HepG2 (cell line): ENCODE measurements around the gene SMARCD1. TPM values are rescaled to one million over a fixed set of nuclear protein-coding genes. Genes with fewer than 3 reads are reported as not detected.
A peak's percentile ranks its signal among the peaks of the same experiment; 100 is the strongest.

Source experiments
- CEBPB ChIP-seq: IDR thresholded peaks from 2 replicates; pipeline ENCODE4 v1.6.1; 2011; ENCODE audit warnings: low read depth, low read length, improper control_type of control experiment, borderline replicate concordance
- CSRNP2 ChIP-seq: sonication (generic); formaldehyde crosslinking; conservative IDR thresholded peaks from 2 replicates; pipeline ENCODE4 v1.8.0; 2022; ENCODE audit warnings: low read depth, missing genetic modification reagents
- HDAC2 ChIP-seq: sonication (generic); formaldehyde crosslinking; IDR thresholded peaks from 2 replicates; pipeline ENCODE4 v1.4.0; 2020; ENCODE audit warnings: missing genetic modification reagents
- IKZF1 ChIP-seq: fragments of 450-650 bp; IDR thresholded peaks from 2 replicates; pipeline ENCODE4 v1.7.1; 2016
- MTA1 ChIP-seq: sonication (generic); formaldehyde crosslinking; IDR thresholded peaks from 2 replicates; pipeline ENCODE4 v1.4.0; 2020; ENCODE audit warnings: missing genetic modification reagents, mild to moderate bottlenecking, borderline replicate concordance
- MXI1 ChIP-seq: IDR thresholded peaks from 3 replicates; pipeline ENCODE4 v1.6.1; 2012; ENCODE audit warnings: low read depth, low read length, inconsistent platforms, borderline replicate concordance
- PBX3 ChIP-seq: sonication (generic); formaldehyde crosslinking; IDR thresholded peaks from 2 replicates; pipeline ENCODE4 v1.8.1; 2023; ENCODE audit warnings: missing genetic modification reagents, inconsistent platforms, borderline replicate concordance
- PITX1 ChIP-seq: sonication (generic); formaldehyde crosslinking; IDR thresholded peaks from 2 replicates; pipeline ENCODE4 v1.5.1; 2020; ENCODE audit warnings: mild to moderate bottlenecking, missing genetic modification reagents
- RAD51 ChIP-seq: fragments of 450-650 bp; IDR thresholded peaks from 2 replicates; pipeline ENCODE4 v1.6.1; 2016; ENCODE audit warnings: borderline replicate concordance
- SIX1 ChIP-seq: sonication (generic); formaldehyde crosslinking; IDR thresholded peaks from 2 replicates; pipeline ENCODE4 v1.4.0; 2020; ENCODE audit warnings: missing genetic modification reagents, borderline replicate concordance
- SRSF9 ChIP-seq: fragments of 200-400 bp; formaldehyde crosslinking; IDR thresholded peaks from 2 replicates; pipeline ENCODE4 v1.6.1; 2018; ENCODE audit warnings: borderline replicate concordance, mild to moderate bottlenecking, low read depth, low read length; ENCODE audit not compliant: insufficient read depth, poor library complexity, severe bottlenecking
- SRY ChIP-seq: sonication (generic); formaldehyde crosslinking; IDR thresholded peaks from 2 replicates; pipeline ENCODE4 v1.8.0; 2022; ENCODE audit warnings: mild to moderate bottlenecking, missing genetic modification reagents
- TGIF2 ChIP-seq: IDR thresholded peaks from 2 replicates; pipeline ENCODE4 v1.6.1; 2016; ENCODE audit warnings: control low read depth, missing compliant biosample characterization
- ZFP91 ChIP-seq: sonication (generic); formaldehyde crosslinking; IDR thresholded peaks from 2 replicates; pipeline ENCODE4 v1.9.0; 2022; ENCODE audit warnings: missing genetic modification reagents, mild to moderate bottlenecking, borderline replicate concordance
- ZHX1 ChIP-seq: sonication (generic); formaldehyde crosslinking; IDR thresholded peaks from 2 replicates; pipeline ENCODE4 v1.8.1; 2022; ENCODE audit warnings: low read depth, mild to moderate bottlenecking, missing genetic modification reagents
- ZNF296 ChIP-seq: sonication (generic); formaldehyde crosslinking; conservative IDR thresholded peaks from 2 replicates; pipeline ENCODE4 v1.5.0; 2020; ENCODE audit warnings: mild to moderate bottlenecking, missing genetic modification reagents
- ZNF557 ChIP-seq: sonication (generic); formaldehyde crosslinking; IDR thresholded peaks from 2 replicates; pipeline ENCODE4 v1.4.0; 2020; ENCODE audit warnings: missing genetic modification reagents
- ZNF569 ChIP-seq: sonication (generic); formaldehyde crosslinking; IDR thresholded peaks from 2 replicates; pipeline ENCODE4 v1.5.0; 2020; ENCODE audit warnings: mild to moderate bottlenecking, missing genetic modification reagents, moderate library complexity, borderline replicate concordance
- ZNF878 ChIP-seq: sonication (generic); formaldehyde crosslinking; IDR thresholded peaks from 2 replicates; pipeline ENCODE4 v1.8.1; 2023; ENCODE audit warnings: mild to moderate bottlenecking, missing genetic modification reagents, moderate library complexity
- polyA plus RNA-seq, 8 experiments: library from polyadenylated mRNA; depleted of rRNA in 3 of 8; stranded (reverse) in 7 of 8; unstranded in 1 of 8; fragments of >200 nt; fragmentation: Illumina TruSeq in 4 of 8; extraction: Trizol in 4 of 8; gene quantifications; 2 replicates each; pipeline versions ENCODE4 v1.2.1 to v1.2.3, GENCODE V29; 2011 to 2016; ENCODE audit warnings: low read depth in 4 of 8, missing spikeins in 1 of 8, mixed read lengths in 1 of 8; ENCODE audit not compliant: insufficient read depth in 1 of 8
- total RNA-seq, 5 experiments: library from RNA; depleted of rRNA; stranded (reverse); fragments of >200 nt; fragmentation: Illumina TruSeq; extraction: Trizol; gene quantifications; 2 replicates each; pipeline ENCODE4 v1.2.3, GENCODE V29; 2016; ENCODE audit warnings: low read depth in 1 of 5
- TF ChIP-seq, protein P1 (sequence below): sonication (generic); formaldehyde crosslinking; IDR thresholded peaks from 2 replicates; pipeline ENCODE4 v1.8.0; 2022; ENCODE audit warnings: missing genetic modification reagents, mild to moderate bottlenecking, borderline replicate concordance

The SMARCD1 gene
- total and polyA plus RNA-seq, 2 of the 13 experiments (the other 11 are each of a cell fraction or from before 2014, with no cell fraction given), result 51.7 to 54.6 TPM

GRCh38 chr12:50111693-50112455 is 26.7 kb downstream of the SMARCD1 start, which contains the start of gene COX14 (continued):
- no peak for TF ChIP-seq PBX3 (CRISPR knock-in tag)
- TF ChIP-seq MTA1 (CRISPR knock-in tag), result peak; percentile 59; the same call in 1 of the 2 replicates
- no peak for TF ChIP-seq ZNF878 (CRISPR knock-in tag)
- TF ChIP-seq CSRNP2 (CRISPR knock-in tag), result no peak
- TF ChIP-seq CEBPB, result 0 out of 2 replicates have a peak, but pooled peaks have one; percentile 1
- no peak for TF ChIP-seq SIX1
- TF ChIP-seq ZNF569 (CRISPR knock-in tag), result no peak
- TF ChIP-seq PITX1 (CRISPR knock-in tag), result peak; percentile 74; the same call in 1 of the 2 replicates
- TF ChIP-seq MXI1, result peak; percentile 89; the same call in 2 of the 3 replicates
- no peak for TF ChIP-seq SRSF9
- TF ChIP-seq ZFP91, result peak; percentile 91
- TF ChIP-seq RAD51, result peak; percentile 53; the same call in 1 of the 2 replicates
- peak; percentile 88 for TF ChIP-seq TGIF2 (CRISPR knock-in tag)
- peak; percentile 49; the same call in 1 of the 2 replicates for TF ChIP-seq HDAC2 (CRISPR knock-in tag)
- no peak for TF ChIP-seq SRY (CRISPR knock-in tag)
- TF ChIP-seq ZNF296, result no peak
- no peak for TF ChIP-seq ZNF557 (CRISPR knock-in tag)
- TF ChIP-seq IKZF1, result no peak
- TF ChIP-seq, protein P1, sequence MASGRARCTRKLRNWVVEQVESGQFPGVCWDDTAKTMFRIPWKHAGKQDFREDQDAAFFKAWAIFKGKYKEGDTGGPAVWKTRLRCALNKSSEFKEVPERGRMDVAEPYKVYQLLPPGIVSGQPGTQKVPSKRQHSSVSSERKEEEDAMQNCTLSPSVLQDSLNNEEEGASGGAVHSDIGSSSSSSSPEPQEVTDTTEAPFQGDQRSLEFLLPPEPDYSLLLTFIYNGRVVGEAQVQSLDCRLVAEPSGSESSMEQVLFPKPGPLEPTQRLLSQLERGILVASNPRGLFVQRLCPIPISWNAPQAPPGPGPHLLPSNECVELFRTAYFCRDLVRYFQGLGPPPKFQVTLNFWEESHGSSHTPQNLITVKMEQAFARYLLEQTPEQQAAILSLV (CRISPR knock-in tag), result no peak
- TF ChIP-seq ZHX1 (CRISPR knock-in tag), result 0 out of 2 replicates have a peak, but pooled peaks have one; percentile 65
